ENCODE results near the gene NRAP. TPM values are rescaled to one million over a fixed set of nuclear protein-coding genes. Genes with fewer than 3 reads are reported as not detected.
"Not testable (repeated sequence)": the region's sequence is repeated elsewhere in the genome, so short reads cannot be mapped to it uniquely, and the experiment has no call there.

The NRAP gene
- total RNA-seq, 2 experiments from 2014 or later, result not detected

- Mint-ChIP-seq H3K27ac (peak overlapping the region; percentile 93), H3K27me3 (peaks cover 7% of the 10 kb centered on the region), H3K4me1 (peaks cover 48% of the 10 kb centered on the region), H3K36me3 (ENCODE audit: low read depth) (peaks cover 40% of the 10 kb centered on the region), H3K9me3 (peaks cover 18% of the 10 kb centered on the region), H3K4me3 (peak overlapping the region; percentile 98)
- ChIA-PET POLR2A (interaction anchor here (0.7 to 4.1 kb wide), 16 partner anchors 10 to 861 kb away, joined by 3 to 16 read pairs (median 4); partner anchors contain the start of genes CCDC186 and DCLRE1A), CTCF (interaction anchor here (1.0 to 1.9 kb wide), 4 partner anchors 22 to 47 kb away, joined by 4 to 8 read pairs (median 5); no protein-coding TSS in a partner anchor)
- peak; percentile 45 for DNase-seq
Observed at GRCh38 chr10:113680190-113681111, 16.6 kb upstream of the NRAP start.

- H3K4me1 Mint-ChIP-seq, result peaks cover 44% of the 10 kb centered on the region
- peak; percentile 87 for DNase-seq
- ChIA-PET CTCF (interaction anchor here (0.6 to 1.9 kb wide), 11 partner anchors 10 to 282 kb away, joined by 3 to 8 read pairs (median 4); no protein-coding TSS in a partner anchor), POLR2A (interaction anchor here (0.8 to 4.1 kb wide), 15 partner anchors 9 to 1233 kb away, joined by 3 to 16 read pairs (median 4); partner anchors contain the start of genes CCDC186, VTI1A and ZDHHC6)
- peaks cover 16% of the 10 kb centered on the region for H3K27me3 Mint-ChIP-seq
- peak within 1 kb of the TSS; percentile 93 for H3K27ac Mint-ChIP-seq
- H3K4me3 Mint-ChIP-seq, result peak within 1 kb of the TSS; percentile 98
- peaks cover 11% of the 10 kb centered on the region for H3K9me3 Mint-ChIP-seq
- H3K36me3 Mint-ChIP-seq (ENCODE audit: low read depth), result peaks cover 32% of the 10 kb centered on the region
Observed at GRCh38 chr10:113679463-113680189, 15.8 kb upstream of the NRAP start, which contains the start of gene CASP7. CASP7 (plus strand) TSS chr10:113679912; CDS start chr10:113697494, 17,582 bp downstream.

GRCh38 chr10:113666682-113667252, 2.9 kb upstream of the NRAP start:
- Mint-ChIP-seq H3K4me1 (peaks cover 14% of the 10 kb centered on the region), H3K9me3 (no peaks in the 10 kb centered on the region), H3K36me3 (ENCODE audit: low read depth) (no peaks in the 10 kb centered on the region), H3K27me3 (peaks cover 20% of the 10 kb centered on the region), H3K4me3 (no peak overlapping the region), H3K27ac (peak overlapping the region; percentile 24)
- ChIA-PET POLR2A (interaction anchor here (1.5 to 2.1 kb wide), 3 partner anchors 13 to 15 kb away, joined by 5 to 8 read pairs (median 5); partner anchors contain the start of gene CASP7), CTCF (interaction anchor here (1.4 kb wide), 1 partner anchor 12 kb away, joined by 3 read pairs; no protein-coding TSS in a partner anchor)
- DNase-seq, result peak; percentile 44

GRCh38 chr10:113665806-113666354, 2.0 kb upstream of the NRAP start:
- no peaks in the 10 kb centered on the region for H3K36me3 Mint-ChIP-seq (ENCODE audit: low read depth)
- H3K27me3 Mint-ChIP-seq, result peaks cover 19% of the 10 kb centered on the region
- H3K4me1 Mint-ChIP-seq, result peaks cover 14% of the 10 kb centered on the region
- no peak overlapping the region for H3K27ac Mint-ChIP-seq
- no peak overlapping the region for H3K4me3 Mint-ChIP-seq
- ChIA-PET CTCF (interaction anchor here (1.4 kb wide), 1 partner anchor 13 kb away, joined by 3 read pairs; no protein-coding TSS in a partner anchor), POLR2A (interaction anchor here (2.1 kb wide), 1 partner anchor 13 kb away, joined by 8 read pairs; the partner anchor contains the start of gene CASP7)
- H3K9me3 Mint-ChIP-seq, result no peaks in the 10 kb centered on the region
- DNase-seq, result no peak

- no peak overlapping the region for H3K4me3 Mint-ChIP-seq
- H3K4me1 Mint-ChIP-seq, result peaks cover 14% of the 10 kb centered on the region
- no peaks in the 10 kb centered on the region for H3K36me3 Mint-ChIP-seq (ENCODE audit: low read depth)
- H3K9me3 Mint-ChIP-seq, result no peaks in the 10 kb centered on the region
- ChIA-PET POLR2A (interaction anchor here (2.1 kb wide), 1 partner anchor 14 kb away, joined by 8 read pairs; the partner anchor contains the start of gene CASP7), CTCF (interaction anchor here (1.4 kb wide), 1 partner anchor 14 kb away, joined by 3 read pairs; no protein-coding TSS in a partner anchor)
- no peak overlapping the region for H3K27ac Mint-ChIP-seq
- no peak for DNase-seq
- H3K27me3 Mint-ChIP-seq, result peaks cover 16% of the 10 kb centered on the region
Observed at GRCh38 chr10:113665352-113665751, 1.5 kb upstream of the NRAP start.

GRCh38 chr10:113663142-113663541, 699 bp downstream of the NRAP start:
- H3K27me3 Mint-ChIP-seq, result peaks cover 16% of the 10 kb centered on the region
- H3K36me3 Mint-ChIP-seq (ENCODE audit: low read depth), result no peaks in the 10 kb centered on the region
- peaks cover 14% of the 10 kb centered on the region for H3K4me1 Mint-ChIP-seq
- no peak overlapping the region for H3K27ac Mint-ChIP-seq
- H3K4me3 Mint-ChIP-seq, result no peak overlapping the region
- DNase-seq, result no peak
- no peaks in the 10 kb centered on the region for H3K9me3 Mint-ChIP-seq
- CTCF ChIA-PET, result no interaction called here
- POLR2A ChIA-PET, result no interaction called here

GRCh38 chr10:113661332-113661731, 2.5 kb downstream of the NRAP start:
- ChIA-PET POLR2A (no interaction called here), CTCF (no interaction called here)
- peaks cover 5% of the 10 kb centered on the region for H3K4me1 Mint-ChIP-seq
- H3K4me3 Mint-ChIP-seq, result no peak overlapping the region
- peaks cover 22% of the 10 kb centered on the region for H3K27me3 Mint-ChIP-seq
- no peak overlapping the region for H3K27ac Mint-ChIP-seq
- no peak for DNase-seq
- H3K9me3 Mint-ChIP-seq, result no peaks in the 10 kb centered on the region
- no peaks in the 10 kb centered on the region for H3K36me3 Mint-ChIP-seq (ENCODE audit: low read depth)

- H3K27ac Mint-ChIP-seq, result no peak overlapping the region
- ChIA-PET CTCF (interaction anchor here (1.1 kb wide), 1 partner anchor 22 kb away, joined by 3 read pairs; no protein-coding TSS in a partner anchor), POLR2A (no interaction called here)
- no peaks in the 10 kb centered on the region for H3K36me3 Mint-ChIP-seq (ENCODE audit: low read depth)
- no peaks in the 10 kb centered on the region for H3K4me1 Mint-ChIP-seq
- no peaks in the 10 kb centered on the region for H3K9me3 Mint-ChIP-seq
- no peak for DNase-seq
- H3K27me3 Mint-ChIP-seq, result peaks cover 35% of the 10 kb centered on the region
- no peak overlapping the region for H3K4me3 Mint-ChIP-seq
Observed at GRCh38 chr10:113657544-113657943, 6.3 kb downstream of the NRAP start.

- H3K27ac Mint-ChIP-seq, result no peak overlapping the region
- no peaks in the 10 kb centered on the region for H3K4me1 Mint-ChIP-seq
- H3K27me3 Mint-ChIP-seq, result peaks cover 34% of the 10 kb centered on the region
- DNase-seq, result no peak
- H3K36me3 Mint-ChIP-seq (ENCODE audit: low read depth), result no peaks in the 10 kb centered on the region
- H3K9me3 Mint-ChIP-seq, result no peaks in the 10 kb centered on the region
- POLR2A ChIA-PET, result no interaction called here
- CTCF ChIA-PET, result interaction anchor here (1.1 kb wide), 1 partner anchor 22 kb away, joined by 3 read pairs; no protein-coding TSS in a partner anchor
- no peak overlapping the region for H3K4me3 Mint-ChIP-seq
Observed at GRCh38 chr10:113656896-113657295, 6.9 kb downstream of the NRAP start.

- H3K4me3 Mint-ChIP-seq; POLR2A ChIA-PET; H3K36me3 Mint-ChIP-seq (ENCODE audit: low read depth); H3K27ac Mint-ChIP-seq; H3K4me1 Mint-ChIP-seq; H3K9me3 Mint-ChIP-seq; CTCF ChIA-PET; DNase-seq: not testable (repeated sequence)
- H3K27me3 Mint-ChIP-seq, result peaks cover 34% of the 10 kb centered on the region
Observed at GRCh38 chr10:113652456-113652855, 11.4 kb downstream of the NRAP start.

GRCh38 chr10:113651898-113652297, 11.9 kb downstream of the NRAP start:
- H3K36me3 Mint-ChIP-seq (ENCODE audit: low read depth), result no peaks in the 10 kb centered on the region

GRCh38 chr10:113651021-113651420, 12.8 kb downstream of the NRAP start:
- Mint-ChIP-seq H3K27ac (no peak overlapping the region), H3K27me3 (peaks cover 33% of the 10 kb centered on the region), H3K9me3 (no peaks in the 10 kb centered on the region), H3K4me1 (no peaks in the 10 kb centered on the region), H3K4me3 (no peak overlapping the region), H3K36me3 (ENCODE audit: low read depth) (no peaks in the 10 kb centered on the region)
- ChIA-PET POLR2A (no interaction called here), CTCF (no interaction called here)
- DNase-seq, result no peak

More at GRCh38 chr10:113651898-113652297, 11.9 kb downstream of the NRAP start:
- ChIA-PET CTCF (no interaction called here), POLR2A (no interaction called here)
- Mint-ChIP-seq H3K4me1 (no peaks in the 10 kb centered on the region), H3K27ac (no peak overlapping the region), H3K27me3 (peaks cover 35% of the 10 kb centered on the region), H3K9me3 (no peaks in the 10 kb centered on the region), H3K4me3 (no peak overlapping the region)
- DNase-seq, result no peak

Measured in activated CD4-positive, alpha-beta memory T cell treated with anti-CD3 and anti-CD28 coated beads, Interleukin-2, amount 10 ng/mL, durations not matched to agents 7 days and 5 days (primary cell).